ENCODE measurements around the gene DLX4. TPM values are rescaled to one million over a fixed set of nuclear protein-coding genes. Genes with fewer than 3 reads are reported as not detected.

The DLX4 gene
- total and polyA plus RNA-seq, 2 experiments from 2014 or later = 0.40 TPM; not detected in 1

- Histone ChIP-seq H3K9ac (no peak overlapping the region), H2AFZ (no peak overlapping the region), H3K4me3 (no peak overlapping the region), H3K9me3 (ENCODE audit: low read depth) (no peaks in the 10 kb centered on the region), H4K20me1 (ENCODE audit: insufficient read depth) (no peaks in the 10 kb centered on the region), H3K9me2 (ENCODE audit: insufficient read depth) (no peaks in the 10 kb centered on the region), H3K4me1 (ENCODE audit: insufficient read depth) (peaks cover 10% of the 10 kb centered on the region; the same call in 1 of the 2 replicates), H3K79me2 (ENCODE audit: insufficient read depth) (no peaks in the 10 kb centered on the region), H3K27me3 (replicated peaks; ENCODE audit: insufficient read depth) (peaks cover 12% of the 10 kb centered on the region; the same call in 1 of the 2 replicates), H3K36me3 (ENCODE audit: low read depth) (no peaks in the 10 kb centered on the region), H3K27ac (no peak overlapping the region), H3K4me2 (ENCODE audit: unreplicated experiment) (no peak overlapping the region), H3F3A (ENCODE audit: insufficient read depth) (no peaks in the 10 kb centered on the region)
- in situ Hi-C loops (cut with MboI) = no loop called here
- TF ChIP-seq EZH2phosphoT487 (IDR thresholded peaks at IDR 0.05; ENCODE audit: insufficient read depth, low read depth) (no peak), EZH2 (IDR thresholded peaks at IDR 0.05; ENCODE audit: insufficient read depth, poor library complexity, severe bottlenecking) (no peak)
- DNase-seq = no peak
- WGBS, 2 experiments (ENCODE audit: low coverage in 1 of 2, low lambda C conversion rate in 2 of 2, missing lambda C conversion rate in 2 of 2) = 65 to 73% methylated on average over 7 to 11 of the region's 11 CpGs
These were observed 21.9 kb upstream of the DLX4 start for GRCh38 chr17:49946964-49947584.

GRCh38 chr17:49949634-49950033, 19.4 kb upstream of the DLX4 start:
- DNase-seq = no peak
- H3K4me1 ChIP-seq (ENCODE audit: insufficient read depth) = peaks cover 7% of the 10 kb centered on the region; the same call in 1 of the 2 replicates
- no peak overlapping the region for H3K4me3 ChIP-seq
- H4K20me1 ChIP-seq (ENCODE audit: insufficient read depth) = no peaks in the 10 kb centered on the region
- TF ChIP-seq EZH2 (IDR thresholded peaks at IDR 0.05; ENCODE audit: insufficient read depth, poor library complexity, severe bottlenecking) (no peak), EZH2phosphoT487 (IDR thresholded peaks at IDR 0.05; ENCODE audit: insufficient read depth, low read depth) (no peak)
- WGBS, 2 experiments (ENCODE audit: low coverage in 1 of 2, low lambda C conversion rate in 2 of 2, missing lambda C conversion rate in 2 of 2) = 47 to 59% methylated on average over 2 of the region's 2 CpGs
- H3K9ac ChIP-seq = no peak overlapping the region
- H2AFZ ChIP-seq = no peak overlapping the region
- in situ Hi-C loops (cut with MboI) = no loop called here
- no peaks in the 10 kb centered on the region for H3K9me3 ChIP-seq (ENCODE audit: low read depth)
- no peaks in the 10 kb centered on the region for H3F3A ChIP-seq (ENCODE audit: insufficient read depth)
- no peak overlapping the region for H3K4me2 ChIP-seq (ENCODE audit: unreplicated experiment)
- H3K27me3 ChIP-seq (replicated peaks; ENCODE audit: insufficient read depth) = 0 out of 2 replicates have a peak, but pooled peaks cover 3% of the 10 kb centered on the region
- H3K27ac ChIP-seq = no peak overlapping the region
- H3K79me2 ChIP-seq (ENCODE audit: insufficient read depth) = no peaks in the 10 kb centered on the region
- no peaks in the 10 kb centered on the region for H3K9me2 ChIP-seq (ENCODE audit: insufficient read depth)
- H3K36me3 ChIP-seq (ENCODE audit: low read depth) = no peaks in the 10 kb centered on the region

GRCh38 chr17:49951362-49952082, 17.5 kb upstream of the DLX4 start:
- H3K36me3 ChIP-seq (ENCODE audit: low read depth) = no peaks in the 10 kb centered on the region
- H3K27ac ChIP-seq = no peak overlapping the region
- no peaks in the 10 kb centered on the region for H3K9me2 ChIP-seq (ENCODE audit: insufficient read depth)
- peak overlapping the region; percentile 22 for H3K4me2 ChIP-seq (ENCODE audit: unreplicated experiment)
- no peak overlapping the region for H2AFZ ChIP-seq
- peak; percentile 65 for DNase-seq
- H3K4me1 ChIP-seq (ENCODE audit: insufficient read depth) = peaks cover 7% of the 10 kb centered on the region; the same call in 1 of the 2 replicates
- H3K9ac ChIP-seq = no peak overlapping the region
- no peak for TF ChIP-seq EZH2phosphoT487 (IDR thresholded peaks at IDR 0.05; ENCODE audit: insufficient read depth, low read depth)
- no peak for TF ChIP-seq EZH2 (IDR thresholded peaks at IDR 0.05; ENCODE audit: insufficient read depth, poor library complexity, severe bottlenecking)
- H3K27me3 ChIP-seq (replicated peaks; ENCODE audit: insufficient read depth) = 0 out of 2 replicates have a peak, but pooled peaks cover 3% of the 10 kb centered on the region
- in situ Hi-C loops (cut with MboI) = no loop called here
- H4K20me1 ChIP-seq (ENCODE audit: insufficient read depth) = no peaks in the 10 kb centered on the region
- H3K9me3 ChIP-seq (ENCODE audit: low read depth) = no peaks in the 10 kb centered on the region
- H3K79me2 ChIP-seq (ENCODE audit: insufficient read depth) = no peaks in the 10 kb centered on the region
- no peaks in the 10 kb centered on the region for H3F3A ChIP-seq (ENCODE audit: insufficient read depth)
- H3K4me3 ChIP-seq = no peak overlapping the region
- WGBS, 2 experiments (ENCODE audit: low coverage in 1 of 2, low lambda C conversion rate in 2 of 2, missing lambda C conversion rate in 2 of 2) = 24 to 33% methylated on average over 14 of the region's 14 CpGs

- no peaks in the 10 kb centered on the region for H3K9me3 ChIP-seq (ENCODE audit: low read depth)
- no peaks in the 10 kb centered on the region for H3F3A ChIP-seq (ENCODE audit: insufficient read depth)
- 51 to 52% methylated on average over 7 of the region's 7 CpGs for whole genome bisulfite sequencing, 2 experiments (ENCODE audit: low coverage in 1 of 2, low lambda C conversion rate in 2 of 2, missing lambda C conversion rate in 2 of 2)
- H3K79me2 ChIP-seq (ENCODE audit: insufficient read depth) = no peaks in the 10 kb centered on the region
- H3K4me2 ChIP-seq (ENCODE audit: unreplicated experiment) = no peak overlapping the region
- H3K27ac ChIP-seq = no peak overlapping the region
- H3K9ac ChIP-seq = no peak overlapping the region
- no peaks in the 10 kb centered on the region for H3K9me2 ChIP-seq (ENCODE audit: insufficient read depth)
- H3K27me3 ChIP-seq (replicated peaks; ENCODE audit: insufficient read depth) = 0 out of 2 replicates have a peak, but pooled peaks cover 3% of the 10 kb centered on the region
- no peak overlapping the region for H2AFZ ChIP-seq
- H4K20me1 ChIP-seq (ENCODE audit: insufficient read depth) = no peaks in the 10 kb centered on the region
- TF ChIP-seq EZH2phosphoT487 (IDR thresholded peaks at IDR 0.05; ENCODE audit: insufficient read depth, low read depth) = no peak
- no peak for TF ChIP-seq EZH2 (IDR thresholded peaks at IDR 0.05; ENCODE audit: insufficient read depth, poor library complexity, severe bottlenecking)
- H3K36me3 ChIP-seq (ENCODE audit: low read depth) = no peaks in the 10 kb centered on the region
- H3K4me1 ChIP-seq (ENCODE audit: insufficient read depth) = peaks cover 7% of the 10 kb centered on the region; the same call in 1 of the 2 replicates
- H3K4me3 ChIP-seq = no peak overlapping the region
- in situ Hi-C loops (cut with MboI) = no loop called here
- DNase-seq = peak; percentile 79
These were observed 16.6 kb upstream of the DLX4 start for GRCh38 chr17:49952209-49952911.
